Measurements from ENCODE around the gene CTSZ.
A peak's percentile ranks its signal among the peaks of the same experiment; 100 is the strongest.
"Not testable (repeated sequence)": the region's sequence is repeated elsewhere in the genome, so short reads cannot be mapped to it uniquely, and the experiment has no call there.

CTSZ gene

GRCh38 chr20:59013031-59013951, 6.2 kb upstream of the CTSZ start:
- no peak for DNase-seq

- DNase-seq, result not testable (repeated sequence)
Measured at GRCh38 chr20:59011874-59012157, 4.8 kb upstream of the CTSZ start.

- peak in 1 of 2 donors; percentile 63 for DNase-seq
Measured at GRCh38 chr20:59010995-59011873, 4.2 kb upstream of the CTSZ start.

- DNase-seq, result no peak
Measured at GRCh38 chr20:59010321-59010994, 3.4 kb upstream of the CTSZ start.

- DNase-seq, result no peak
Measured at GRCh38 chr20:59008715-59009336, 1.8 kb upstream of the CTSZ start.

GRCh38 chr20:59007665-59008511, 834 bp upstream of the CTSZ start:
- DNase-seq, result peak; percentile 80 to 85

- no peak for DNase-seq
Measured at GRCh38 chr20:59006167-59006863, 739 bp downstream of the CTSZ start.

GRCh38 chr20:59005523-59006166, 1.4 kb downstream of the CTSZ start:
- DNase-seq, result no peak

- peak; percentile 81 to 86 for DNase-seq
Measured at GRCh38 chr20:59004763-59005522, 2.1 kb downstream of the CTSZ start.

- DNase-seq, result peak; percentile 72 to 73
Measured at GRCh38 chr20:59004493-59004762, 2.6 kb downstream of the CTSZ start.

GRCh38 chr20:59003836-59004492, 3.1 kb downstream of the CTSZ start:
- no peak for DNase-seq

GRCh38 chr20:59002874-59003399, 4.1 kb downstream of the CTSZ start:
- no peak for DNase-seq

- no peak for DNase-seq
Measured at GRCh38 chr20:59002388-59002787, 4.7 kb downstream of the CTSZ start.

- DNase-seq, result no peak
Measured at GRCh38 chr20:59001449-59002171, 5.4 kb downstream of the CTSZ start.

- no peak for DNase-seq
Measured at GRCh38 chr20:59001068-59001448, 6.0 kb downstream of the CTSZ start.

GRCh38 chr20:59000326-59000725, 6.7 kb downstream of the CTSZ start:
- no peak for DNase-seq

GRCh38 chr20:58998656-58999055, 8.4 kb downstream of the CTSZ start:
- no peak for DNase-seq

- DNase-seq, result no peak
Measured at GRCh38 chr20:58997141-58997770, 9.8 kb downstream of the CTSZ start.
